ENCODE results near the gene MYRIP.

MYRIP gene

GRCh38 chr3:40137591-40138295 lies 328.3 kb downstream of the MYRIP start:
- DNase-seq, result no peak

GRCh38 chr3:40143283-40144090 lies 334.1 kb downstream of the MYRIP start:
- DNase-seq, result no peak

DNA sequence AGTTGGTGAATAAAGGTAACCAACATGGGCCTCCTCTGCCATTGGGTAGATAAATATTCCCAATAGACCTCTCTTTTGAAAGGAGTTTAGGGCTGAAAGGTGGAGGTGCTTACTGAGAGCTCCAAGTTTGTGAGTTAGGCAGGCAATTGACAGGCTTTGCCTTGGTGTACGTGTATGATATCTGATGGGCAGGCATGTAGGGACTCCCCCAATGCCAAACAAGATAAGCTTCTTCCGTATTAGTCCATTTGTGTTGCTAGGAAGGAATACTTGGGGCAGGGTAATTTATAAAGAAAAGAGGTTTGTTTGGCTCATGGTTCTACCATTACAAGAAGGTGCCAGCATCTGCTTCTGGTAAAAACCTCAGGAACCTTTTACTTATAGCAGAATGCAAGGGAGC lies 339.4 kb downstream of the MYRIP start:
- no peak for DNase-seq

DNA sequence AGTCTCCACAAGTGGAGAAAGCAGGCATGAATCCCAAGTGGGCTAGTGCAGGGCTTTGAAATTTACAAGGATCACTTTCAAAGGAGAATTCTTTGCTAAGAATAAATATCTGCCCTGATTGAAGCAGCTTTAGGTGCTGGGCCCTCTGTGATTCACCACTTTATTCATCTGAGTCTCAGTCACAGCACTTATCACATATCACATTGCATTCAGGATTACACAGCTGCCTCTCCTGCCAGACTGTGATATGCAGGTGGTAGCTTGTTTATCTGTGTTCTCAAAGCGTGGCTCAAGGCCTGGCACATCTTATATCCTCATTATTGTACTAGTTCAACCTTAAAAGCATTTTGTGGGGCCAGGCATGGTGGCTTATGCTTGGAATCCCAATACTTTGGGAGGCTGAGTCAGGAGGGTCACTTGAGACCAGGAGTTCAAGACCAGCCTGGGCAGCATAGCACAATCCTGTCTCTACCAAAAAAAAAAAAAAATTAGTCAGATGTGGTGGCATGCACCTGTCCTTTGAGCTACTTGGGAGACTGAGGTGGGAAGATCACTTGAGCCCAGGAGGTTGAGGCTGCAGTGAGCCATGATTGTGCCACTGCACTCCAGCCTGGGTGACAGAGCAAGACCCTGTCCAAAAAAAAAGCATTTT lies 343.2 kb downstream of the MYRIP start:
- no peak for DNase-seq

GRCh38 chr3:40160933-40161332 lies 351.5 kb downstream of the MYRIP start:
- no peak for DNase-seq

- no peak for DNase-seq
These were observed 353.2 kb downstream of the MYRIP start for GRCh38 chr3:40162616-40163015.

DNA sequence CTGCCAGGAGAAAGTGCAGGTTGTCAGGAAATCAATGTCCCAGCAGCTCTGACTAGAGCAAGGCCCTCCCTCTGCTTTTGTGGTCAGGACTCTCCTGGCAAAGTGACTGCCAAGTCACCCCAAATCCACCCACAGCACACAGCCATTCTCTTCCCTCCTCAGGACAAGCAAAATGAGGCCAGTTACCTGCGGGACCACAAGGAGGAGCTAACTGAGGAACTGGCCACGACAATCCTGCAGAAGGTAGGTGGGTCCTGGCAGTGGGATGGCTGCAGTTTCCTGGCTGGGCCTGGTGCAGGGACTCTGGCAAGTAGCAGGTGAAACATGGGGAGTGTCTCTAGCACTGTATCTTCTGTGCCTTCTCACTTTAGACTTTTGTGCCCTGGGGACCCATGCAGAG lies 357.6 kb downstream of the MYRIP start:
- no peak for DNase-seq

- DNase-seq, result no peak
These were observed 358.5 kb downstream of the MYRIP start for GRCh38 chr3:40167958-40168357.

- no peak for DNase-seq
These were observed 360.6 kb downstream of the MYRIP start for GRCh38 chr3:40169983-40170382.

DNA sequence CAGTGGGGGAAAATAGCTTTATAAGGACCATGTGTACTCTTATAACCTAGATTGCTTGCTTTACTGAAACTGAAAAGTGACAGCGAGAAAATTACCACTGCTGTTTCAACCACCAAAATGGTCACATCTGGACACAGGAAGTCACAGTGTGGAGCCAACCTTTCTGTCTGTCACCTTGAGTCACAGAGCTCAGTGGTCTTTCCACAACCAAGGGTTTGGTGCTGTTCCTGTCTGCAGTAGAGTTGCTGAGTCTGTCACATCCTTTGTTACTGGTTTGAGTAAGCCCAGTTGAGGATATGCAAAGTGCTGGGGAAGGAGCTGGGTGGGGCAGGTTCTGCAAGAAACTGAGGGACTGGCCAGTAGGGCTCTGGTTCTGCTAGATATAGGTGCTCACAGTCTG lies 361.0 kb downstream of the MYRIP start:
- DNase-seq, result no peak

DNA sequence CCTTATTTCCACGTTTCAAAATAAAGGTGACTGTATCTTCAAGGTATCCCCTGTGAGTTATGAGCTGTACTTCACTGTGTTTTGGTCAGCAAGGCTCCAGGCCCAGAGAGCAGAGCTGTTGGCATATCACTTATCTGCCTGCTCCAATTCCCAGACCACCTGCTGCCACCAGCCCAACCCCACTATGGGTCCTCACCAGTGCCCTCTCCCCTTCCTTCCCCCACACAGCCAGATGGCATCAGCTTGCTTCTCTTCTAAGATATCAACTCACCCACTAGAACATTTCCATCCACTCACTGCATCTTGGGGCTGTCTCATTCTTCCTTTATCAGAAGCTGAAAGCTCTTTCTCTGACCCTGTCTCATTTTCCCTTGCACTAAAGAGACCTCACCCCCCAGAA lies 363.2 kb downstream of the MYRIP start:
- no peak for DNase-seq

- no peak for DNase-seq
These were observed 363.9 kb downstream of the MYRIP start for GRCh38 chr3:40173227-40173721.

GRCh38 chr3:40178012-40178594 lies 368.7 kb downstream of the MYRIP start:
- no peak for DNase-seq

DNA sequence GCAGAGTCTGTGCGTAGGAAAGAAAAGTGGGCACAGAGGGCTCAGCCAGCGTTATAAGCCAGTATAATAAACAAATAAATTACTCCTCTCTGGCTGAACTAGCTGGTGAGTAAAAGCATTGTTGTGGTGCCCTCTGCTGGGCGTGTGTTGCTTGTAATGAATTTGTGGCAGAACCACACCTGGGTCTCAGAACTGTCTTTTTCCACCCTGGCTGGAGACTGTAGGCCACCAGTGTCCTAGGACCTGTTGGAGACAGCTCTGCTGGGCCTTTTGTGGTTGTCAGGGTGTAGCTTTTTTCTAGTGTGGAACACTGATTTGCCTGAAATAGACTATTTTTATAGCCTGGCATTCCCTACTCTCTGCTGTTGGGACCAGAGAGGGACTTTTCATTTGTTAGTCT lies 369.6 kb downstream of the MYRIP start:
- DNase-seq, result peak; percentile 26 to 42

DNA sequence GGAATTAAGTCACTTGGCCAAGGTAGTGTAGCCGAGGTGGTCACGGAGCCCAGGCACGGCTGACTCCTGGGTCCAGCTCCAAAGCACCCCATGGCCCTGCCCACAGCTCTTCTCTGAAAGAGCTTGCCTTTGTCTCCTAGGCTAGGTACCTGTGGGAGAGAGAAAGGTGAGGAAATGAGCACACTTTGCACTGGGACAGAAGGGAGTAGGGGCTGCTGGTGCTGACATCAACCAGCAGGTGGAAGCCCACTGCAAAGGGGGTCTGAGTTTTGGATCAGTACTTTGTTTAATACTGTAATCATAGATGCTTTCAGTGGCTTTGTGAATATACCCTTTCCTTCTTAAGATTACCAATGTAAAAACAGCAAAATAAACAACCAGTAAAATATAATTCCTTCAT lies 371.8 kb downstream of the MYRIP start:
- no peak for DNase-seq

GRCh38 chr3:40185029-40185695 lies 375.8 kb downstream of the MYRIP start:
- no peak for DNase-seq

DNA sequence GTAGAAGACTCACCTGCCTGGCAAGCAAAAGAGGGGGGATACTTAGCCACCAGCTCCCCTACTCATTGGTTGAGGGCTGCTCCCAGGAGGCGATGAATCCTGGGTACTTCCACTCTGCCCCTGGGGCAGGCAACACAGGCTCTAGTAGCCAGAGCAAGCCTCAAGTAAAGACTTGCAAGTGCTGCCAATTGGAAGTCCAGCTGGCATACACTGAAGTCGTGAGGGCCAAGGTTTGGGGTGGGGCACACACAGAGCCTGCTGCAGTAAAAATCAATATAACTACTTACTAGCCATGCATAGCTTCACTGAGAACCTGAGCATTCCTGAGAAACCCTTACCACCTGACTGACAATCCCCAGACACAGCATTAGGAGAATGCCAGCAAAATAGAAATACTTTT lies 377.1 kb downstream of the MYRIP start:
- DNase-seq, result no peak

DNA sequence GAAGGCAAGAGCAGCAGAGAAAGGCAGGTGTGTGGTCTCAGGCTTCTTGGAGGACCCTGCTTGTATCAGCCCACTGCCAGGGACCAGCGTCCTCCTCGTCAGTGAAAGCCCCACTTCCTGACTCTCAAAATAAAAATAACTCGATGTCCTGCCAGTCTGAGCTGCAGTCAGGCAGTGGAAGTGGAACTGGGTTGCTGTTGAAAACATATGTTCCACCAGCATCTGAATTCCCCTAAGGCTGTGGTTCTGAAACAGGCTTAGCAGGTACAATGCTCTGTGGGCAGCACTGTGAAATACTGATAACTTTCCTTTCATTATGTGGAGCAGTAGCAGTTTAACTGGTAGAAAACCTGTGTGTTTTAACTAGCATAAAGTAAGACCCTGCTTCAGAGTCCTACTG lies 378.5 kb downstream of the MYRIP start:
- DNase-seq, result no peak

- DNase-seq, result no peak
These were observed 379.7 kb downstream of the MYRIP start for GRCh38 chr3:40189118-40189517.

DNA sequence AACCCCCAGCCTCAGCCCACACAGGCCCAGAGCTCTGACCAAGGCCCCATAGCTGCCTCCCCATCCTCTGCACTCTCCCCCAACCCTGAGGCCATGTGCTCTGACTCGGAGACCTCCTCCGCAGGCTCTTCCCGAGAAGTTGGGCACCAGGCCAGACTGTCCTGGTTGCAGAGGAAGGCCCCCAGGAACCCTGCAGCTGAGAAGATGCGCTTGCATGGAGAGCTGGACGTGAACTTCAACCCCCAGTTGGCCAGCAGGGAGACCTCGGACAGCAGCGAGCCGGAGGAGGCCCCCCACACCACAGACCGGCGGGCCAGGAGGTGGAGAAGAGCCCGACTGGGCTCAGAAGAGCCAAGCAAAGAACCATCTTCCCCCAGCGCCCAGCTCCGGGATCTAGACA lies 380.6 kb downstream of the MYRIP start:
- no peak for DNase-seq

- no peak for DNase-seq
These were observed 381.8 kb downstream of the MYRIP start for GRCh38 chr3:40191251-40191650.

- DNase-seq, result peak; percentile 71
These were observed 382.5 kb downstream of the MYRIP start for GRCh38 chr3:40191850-40192448.

Measured in inflammatory macrophage (primary cell).